ENCODE data around the gene TRH.
"Not testable (repeated sequence)": the region's sequence is repeated elsewhere in the genome, so short reads cannot be mapped to it uniquely, and the experiment has no call there.

Gene TRH

DNA sequence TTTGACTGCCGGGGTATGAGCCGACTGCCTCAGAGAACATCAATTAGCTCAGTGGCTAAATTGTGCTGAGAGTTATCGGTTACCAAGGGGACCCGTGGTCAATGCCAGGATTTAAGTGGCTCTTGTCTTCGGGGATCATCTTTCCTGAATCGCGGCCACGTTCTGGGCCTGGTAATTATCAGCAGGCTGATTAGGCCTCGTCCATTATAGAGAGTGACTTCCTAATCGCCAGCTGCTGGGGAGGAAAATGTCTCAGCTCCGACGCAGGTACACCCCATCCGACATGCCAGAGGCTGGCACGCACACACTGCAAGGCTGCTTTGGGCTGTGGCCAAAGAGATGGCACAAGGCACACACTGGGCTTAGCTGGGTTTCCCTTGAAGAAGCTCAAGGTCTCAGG is 10.6 kb downstream of the TRH start:
- TF ChIP-seq, protein P1, sequence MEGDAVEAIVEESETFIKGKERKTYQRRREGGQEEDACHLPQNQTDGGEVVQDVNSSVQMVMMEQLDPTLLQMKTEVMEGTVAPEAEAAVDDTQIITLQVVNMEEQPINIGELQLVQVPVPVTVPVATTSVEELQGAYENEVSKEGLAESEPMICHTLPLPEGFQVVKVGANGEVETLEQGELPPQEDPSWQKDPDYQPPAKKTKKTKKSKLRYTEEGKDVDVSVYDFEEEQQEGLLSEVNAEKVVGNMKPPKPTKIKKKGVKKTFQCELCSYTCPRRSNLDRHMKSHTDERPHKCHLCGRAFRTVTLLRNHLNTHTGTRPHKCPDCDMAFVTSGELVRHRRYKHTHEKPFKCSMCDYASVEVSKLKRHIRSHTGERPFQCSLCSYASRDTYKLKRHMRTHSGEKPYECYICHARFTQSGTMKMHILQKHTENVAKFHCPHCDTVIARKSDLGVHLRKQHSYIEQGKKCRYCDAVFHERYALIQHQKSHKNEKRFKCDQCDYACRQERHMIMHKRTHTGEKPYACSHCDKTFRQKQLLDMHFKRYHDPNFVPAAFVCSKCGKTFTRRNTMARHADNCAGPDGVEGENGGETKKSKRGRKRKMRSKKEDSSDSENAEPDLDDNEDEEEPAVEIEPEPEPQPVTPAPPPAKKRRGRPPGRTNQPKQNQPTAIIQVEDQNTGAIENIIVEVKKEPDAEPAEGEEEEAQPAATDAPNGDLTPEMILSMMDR (conservative IDR thresholded peaks at IDR 0.05) = no peak
- H3K27ac ChIP-seq = no peak overlapping the region

DNA sequence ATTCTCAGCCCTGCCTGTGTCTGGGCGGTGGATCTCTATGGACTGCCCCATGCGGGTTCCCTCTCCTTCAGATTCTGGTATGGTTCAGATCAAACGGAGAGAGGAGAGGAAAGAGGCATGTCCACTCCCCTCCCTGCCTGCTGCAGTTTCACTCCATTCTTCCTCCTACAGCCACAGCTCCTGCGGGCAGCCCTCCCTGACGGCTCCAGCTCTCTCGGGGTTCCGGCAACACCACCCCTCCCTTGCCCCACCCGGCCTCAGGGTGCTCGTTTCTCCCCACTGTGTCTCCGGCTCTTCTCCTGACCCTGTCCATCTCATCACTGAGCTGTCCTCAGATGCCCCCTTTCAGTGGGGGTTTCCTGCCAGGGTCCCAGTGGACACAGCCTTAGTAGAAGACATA is 13.9 kb downstream of the TRH start:
- H3K27ac ChIP-seq = no peak overlapping the region
- TF ChIP-seq, protein P1 (conservative IDR thresholded peaks at IDR 0.05) = no peak

DNA sequence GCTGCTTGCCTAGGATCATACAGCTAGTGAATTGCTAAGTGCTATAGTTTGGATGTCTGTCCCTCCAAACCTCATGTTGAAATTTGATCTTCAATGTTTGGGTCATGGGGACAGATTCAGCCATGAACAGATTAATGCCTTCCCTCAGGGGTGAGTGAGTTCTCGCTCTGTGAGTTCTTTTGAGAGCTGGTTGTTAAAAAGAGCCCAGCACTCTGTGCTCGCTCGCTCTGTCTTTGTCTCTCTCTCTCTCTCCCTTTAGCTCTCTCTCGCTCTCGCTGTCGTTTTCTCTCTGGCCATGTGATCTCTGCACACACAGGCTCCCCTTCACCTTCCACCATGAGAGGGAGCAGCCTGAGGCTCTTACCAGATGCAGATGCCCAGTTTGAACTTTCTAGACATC is 14.9 kb downstream of the TRH start:
- no peak overlapping the region for H3K27ac ChIP-seq
- TF ChIP-seq, protein P1 (conservative IDR thresholded peaks at IDR 0.05) = no peak

DNA sequence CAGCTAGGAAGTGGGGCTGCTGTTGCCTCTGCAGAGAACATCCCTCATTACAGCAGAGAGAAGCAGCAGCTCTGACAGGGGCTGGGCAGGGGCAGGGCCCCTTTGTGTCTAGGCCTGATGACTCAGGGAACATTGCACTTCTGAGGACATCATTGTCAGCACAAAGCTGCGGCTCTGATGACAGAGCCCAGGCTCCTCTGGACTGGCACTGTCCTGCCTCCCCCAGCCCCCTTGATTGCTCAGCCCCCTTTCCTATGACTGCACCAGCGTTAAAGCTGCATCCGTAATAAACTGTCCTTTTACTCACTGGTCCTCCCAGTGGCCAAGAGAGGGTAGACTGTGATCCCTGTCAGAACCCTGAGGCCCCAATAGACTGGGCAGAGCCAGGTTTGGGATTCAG is 18.3 kb downstream of the TRH start:
- H3K27ac ChIP-seq = no peak overlapping the region
- TF ChIP-seq, protein P1 (conservative IDR thresholded peaks at IDR 0.05) = peak; percentile 61

DNA sequence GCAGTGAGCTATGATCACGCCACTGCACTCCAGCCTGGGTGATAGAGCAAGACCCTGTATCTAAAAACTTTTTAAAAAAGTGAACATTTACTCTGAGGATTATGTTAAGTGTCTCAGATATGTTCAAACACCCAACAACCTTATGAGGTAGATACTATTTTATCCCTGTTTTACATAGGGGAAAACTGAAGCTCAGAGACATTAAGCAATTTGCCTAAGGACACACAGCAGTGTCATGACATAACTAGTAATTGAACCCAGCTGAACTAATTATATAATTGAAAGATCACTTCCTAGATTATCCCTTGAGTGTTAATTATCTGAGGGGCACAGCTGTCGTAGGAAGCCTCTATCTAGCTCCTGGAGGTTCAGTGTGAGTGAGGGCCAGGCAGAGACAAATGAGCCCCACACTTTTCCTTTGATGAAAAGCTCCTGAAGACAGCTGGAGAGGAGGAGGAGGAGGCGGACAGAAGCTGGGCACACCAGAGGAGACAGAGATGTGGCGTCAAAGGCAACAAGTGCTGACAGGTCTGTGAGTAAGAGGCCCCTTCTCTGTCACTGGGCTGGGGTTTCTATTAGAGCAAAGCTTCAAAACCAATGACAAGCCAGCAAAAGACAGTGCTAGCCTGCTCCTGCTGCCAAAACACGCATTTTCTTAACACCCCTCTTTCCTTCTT is 20.5 kb downstream of the TRH start:
- TF ChIP-seq, protein P1 (conservative IDR thresholded peaks at IDR 0.05) = no peak
- no peak overlapping the region for H3K27ac ChIP-seq

DNA sequence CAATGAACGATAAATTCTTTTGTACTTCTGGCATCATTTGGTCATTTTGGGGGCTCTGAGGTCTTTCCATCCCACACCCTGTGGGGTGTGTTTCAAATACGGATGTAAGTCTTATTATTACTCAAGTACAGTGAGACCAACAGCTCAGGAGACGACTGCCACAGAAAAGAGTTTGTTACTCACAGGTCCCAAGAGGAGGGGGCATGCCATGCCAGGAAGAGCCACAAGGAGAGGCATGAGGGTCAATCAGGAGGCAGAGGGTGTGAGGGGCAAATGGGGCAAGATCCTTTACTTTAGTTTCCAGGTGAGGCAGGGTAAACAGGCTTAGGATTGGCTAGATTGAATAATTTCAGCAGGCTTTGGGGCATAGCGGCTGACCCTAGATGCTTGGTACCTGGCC is 21.6 kb downstream of the TRH start:
- H3K27ac ChIP-seq = no peak overlapping the region
- TF ChIP-seq, protein P1 (conservative IDR thresholded peaks at IDR 0.05) = no peak

DNA sequence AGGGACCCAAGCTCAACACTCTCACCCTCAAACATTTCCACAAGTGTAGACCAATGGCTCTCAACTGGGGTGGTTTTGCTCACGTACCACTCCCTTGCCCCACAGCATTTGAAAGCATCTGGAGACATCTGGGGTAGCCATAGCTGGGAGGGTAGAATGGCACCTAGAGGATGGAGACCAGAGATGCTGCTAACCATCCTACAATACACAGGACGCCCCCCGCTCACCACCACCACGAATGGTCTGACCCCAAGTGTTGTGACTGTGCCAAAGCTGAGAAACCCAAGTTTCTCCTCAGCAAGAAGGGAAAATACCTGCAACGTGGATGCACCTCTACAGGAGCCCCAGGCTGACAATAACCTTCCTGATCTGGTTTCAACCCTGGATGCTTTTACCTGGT is 24.7 kb downstream of the TRH start:
- not testable (repeated sequence) for H3K27ac ChIP-seq

DNA sequence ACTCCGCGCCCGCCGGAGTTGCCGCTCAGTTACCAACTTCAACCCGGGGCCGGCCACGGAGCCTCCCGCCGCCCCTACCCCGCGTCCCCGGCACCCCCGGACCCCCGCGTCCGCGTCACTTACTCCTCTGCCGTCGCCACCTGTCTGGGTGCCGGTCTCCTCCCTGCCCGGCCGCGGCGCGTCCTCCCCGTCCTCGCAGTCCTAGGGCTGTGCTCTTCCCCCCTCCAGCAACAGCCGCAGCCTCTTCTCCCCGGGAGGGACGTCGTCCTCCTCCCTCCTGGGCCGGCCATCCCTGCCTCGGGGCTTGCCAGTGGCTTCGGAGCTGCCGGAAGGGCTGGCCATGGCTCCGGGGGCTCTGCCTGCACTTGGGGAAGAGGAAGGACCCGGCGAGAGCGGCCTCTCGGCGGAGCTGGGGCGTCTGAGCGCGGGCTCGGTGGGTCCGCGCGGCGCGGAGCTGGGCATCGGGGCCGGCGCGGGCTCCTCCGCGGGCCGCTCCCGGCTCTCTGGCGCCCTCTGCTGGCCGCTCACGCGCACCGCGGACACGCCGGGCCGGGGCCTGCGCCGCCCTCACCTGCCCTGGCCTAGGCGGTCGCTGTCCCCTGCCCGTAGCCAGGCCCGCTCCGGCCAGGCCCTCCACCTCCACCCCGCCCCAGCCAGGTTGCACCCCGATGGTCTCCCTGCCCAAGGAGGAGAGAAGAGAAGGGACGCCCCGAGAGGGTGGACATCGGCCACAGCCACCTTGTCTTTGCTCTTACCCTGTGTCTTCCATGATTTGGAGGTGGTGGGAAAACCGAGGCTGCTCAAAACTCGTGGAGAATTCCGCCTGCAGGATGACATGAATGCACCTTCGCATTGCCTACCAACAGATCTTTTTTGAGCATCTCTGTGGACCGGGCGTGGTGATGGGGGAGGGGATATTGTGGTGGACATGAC is 28.4 kb downstream of the TRH start:
- TF ChIP-seq, protein P1 (conservative IDR thresholded peaks at IDR 0.05) = peak; percentile 88
- not testable (repeated sequence) for H3K27ac ChIP-seq
